Left ventricle myocardium superior (tissue), 1 donor: Measurements from ENCODE around the gene AK9. TPM values are rescaled to one million over a fixed set of nuclear protein-coding genes. Genes with fewer than 3 reads are reported as not detected.
A peak's percentile ranks its signal among the peaks of the same experiment; 100 is the strongest.

ENCODE experiments used
- ATAC-seq: fragments of 200-7000 bp; cut with Tn5 transposase; one replicate; pipeline ENCODE4 v1.9.1; 2020; ENCODE audit warnings: mild to moderate bottlenecking, moderate library complexity
- DNase-seq: peaks from one replicate; pipeline ENCODE4 v3.0.0-alpha.2; 2020
- intact Hi-C: fragments of 100-400 bp; cut with micrococcal nuclease; formaldehyde crosslinking; loops from one replicate; pipeline ENCODE4 v1.11.0; 2022
- total RNA-seq: library from RNA; stranded (reverse); fragmentation: NEBNext Ultra II Directional; extraction: Animal tissue kit (Norgen Biotek cat#: 25700); gene quantifications from one replicate; pipeline ENCODE4 v1.2.1, GENCODE V29; 2021
- donor health status: DM: no; HTN: yes; CAD: no; lungs with severe emphysema.

AK9 gene
- total RNA-seq, 1 donor from 2014 or later: 11.7 TPM

GRCh38 chr6:109453594-109454495 is 237.2 kb downstream of the AK9 start:
- no peak for ATAC-seq
- peak; percentile 58 for DNase-seq
- intact Hi-C loops: no loop called here

- ATAC-seq: no peak
These were observed 237.8 kb downstream of the AK9 start for GRCh38 chr6:109453156-109453555.

GRCh38 chr6:109452181-109452580 is 238.8 kb downstream of the AK9 start:
- no peak for ATAC-seq
- DNase-seq: no peak
- intact Hi-C loops: no loop called here

More at GRCh38 chr6:109453156-109453555, 237.8 kb downstream of the AK9 start:
- intact Hi-C loops: no loop called here
- DNase-seq: no peak

GRCh38 chr6:109451376-109451775 is 239.6 kb downstream of the AK9 start:
- DNase-seq (no peak), ATAC-seq (no peak)
- intact Hi-C loops: no loop called here

GRCh38 chr6:109450801-109451200 is 240.2 kb downstream of the AK9 start:
- no peak for ATAC-seq
- intact Hi-C loops: no loop called here

GRCh38 chr6:109449795-109450673 is 241.0 kb downstream of the AK9 start:
- no peak for DNase-seq
- intact Hi-C loops: no loop called here
- ATAC-seq: no peak

More at GRCh38 chr6:109450801-109451200, 240.2 kb downstream of the AK9 start:
- DNase-seq: no peak

- DNase-seq: no peak
These were observed 241.8 kb downstream of the AK9 start for GRCh38 chr6:109449064-109449794.

GRCh38 chr6:109448615-109449014 is 242.4 kb downstream of the AK9 start:
- DNase-seq (no peak), ATAC-seq (no peak)
- intact Hi-C loops: no loop called here

More at GRCh38 chr6:109449064-109449794, 241.8 kb downstream of the AK9 start:
- no peak for ATAC-seq
- intact Hi-C loops: no loop called here

GRCh38 chr6:109447878-109448555 is 243.0 kb downstream of the AK9 start:
- no peak for ATAC-seq

GRCh38 chr6:109447087-109447486 is 243.9 kb downstream of the AK9 start:
- intact Hi-C loops: no loop called here
- ATAC-seq: no peak
- DNase-seq: no peak

More at GRCh38 chr6:109447878-109448555, 243.0 kb downstream of the AK9 start:
- intact Hi-C loops: no loop called here
- no peak for DNase-seq

GRCh38 chr6:109446541-109446940 is 244.5 kb downstream of the AK9 start:
- ATAC-seq (no peak), DNase-seq (no peak)
- intact Hi-C loops: no loop called here

GRCh38 chr6:109446072-109446471 is 244.9 kb downstream of the AK9 start:
- intact Hi-C loops: no loop called here
- ATAC-seq (no peak), DNase-seq (no peak)

GRCh38 chr6:109445382-109445781 is 245.6 kb downstream of the AK9 start:
- DNase-seq (no peak), ATAC-seq (no peak)
- intact Hi-C loops: no loop called here

- DNase-seq (no peak), ATAC-seq (no peak)
- intact Hi-C loops: no loop called here
These were observed 247.5 kb downstream of the AK9 start for GRCh38 chr6:109443425-109443950.

Other genes with a start within 250 kb of the AK9 start
- gene MICAL1, start 235.4 kb downstream of the AK9 start, total RNA-seq: 7.5 TPM
- 3.4 TPM for gene ZBTB24, start 208.0 kb downstream of the AK9 start, total RNA-seq
- 8.9 TPM for gene FIG4, start 94 bp upstream of the AK9 start, total RNA-seq